ENCODE results near the gene AKT1S1.

The AKT1S1 gene

GRCh38 chr19:49907745-49908446 lies 30.7 kb upstream of the AKT1S1 start:
- DNase-seq (ENCODE audit: low spot score): no peak

GRCh38 chr19:49906879-49907564 lies 29.9 kb upstream of the AKT1S1 start:
- no peak for DNase-seq (ENCODE audit: low spot score)

- DNase-seq (ENCODE audit: low spot score): no peak
Observed at GRCh38 chr19:49904136-49904535, 27.0 kb upstream of the AKT1S1 start.

GRCh38 chr19:49896863-49897621 lies 19.9 kb upstream of the AKT1S1 start, which contains the start of gene IL4I1:
IL4I1 (minus strand) TSS chr19:49896887; CDS start chr19:49896160, 727 bp downstream.
- peak; percentile 37 for DNase-seq (ENCODE audit: low spot score)

- no peak for DNase-seq (ENCODE audit: low spot score)
Observed at GRCh38 chr19:49895566-49896297, 18.6 kb upstream of the AKT1S1 start.

GRCh38 chr19:49894879-49895565 lies 17.9 kb upstream of the AKT1S1 start:
- DNase-seq (ENCODE audit: low spot score): no peak

- no peak for DNase-seq (ENCODE audit: low spot score)
Observed at GRCh38 chr19:49894011-49894664, 17.0 kb upstream of the AKT1S1 start.

GRCh38 chr19:49892716-49893115 lies 15.6 kb upstream of the AKT1S1 start:
- DNase-seq (ENCODE audit: low spot score): no peak

GRCh38 chr19:49891393-49891792 lies 14.2 kb upstream of the AKT1S1 start:
- no peak for DNase-seq (ENCODE audit: low spot score)

- peak; percentile 42 for DNase-seq (ENCODE audit: low spot score)
Observed at GRCh38 chr19:49890349-49891311, 13.5 kb upstream of the AKT1S1 start.

- peak; percentile 83 for DNase-seq (ENCODE audit: low spot score)
Observed at GRCh38 chr19:49889687-49890348, 12.7 kb upstream of the AKT1S1 start.

GRCh38 chr19:49889038-49889686 lies 12.0 kb upstream of the AKT1S1 start:
- no peak for DNase-seq (ENCODE audit: low spot score)

- DNase-seq (ENCODE audit: low spot score): no peak
Observed at GRCh38 chr19:49888510-49888824, 11.3 kb upstream of the AKT1S1 start.

GRCh38 chr19:49887665-49888509 lies 10.7 kb upstream of the AKT1S1 start:
- no peak for DNase-seq (ENCODE audit: low spot score)

GRCh38 chr19:49887037-49887664 lies 10.0 kb upstream of the AKT1S1 start:
- DNase-seq (ENCODE audit: low spot score): no peak

GRCh38 chr19:49884760-49885159 lies 7.6 kb upstream of the AKT1S1 start:
- no peak for DNase-seq (ENCODE audit: low spot score)

- no peak for DNase-seq (ENCODE audit: low spot score)
Observed at GRCh38 chr19:49884109-49884508, 7.0 kb upstream of the AKT1S1 start.
